H1 (cell line): ENCODE results near the gene PPP1R11. TPM values are rescaled to one million over a fixed set of nuclear protein-coding genes. Genes with fewer than 3 reads are reported as not detected.

Experiments
- ASH2L ChIP-seq: fragments of 200-600, 300-600 bp; sonication (generic); IDR thresholded peaks from one replicate; pipeline ENCODE4 v1.7.1; 2017; ENCODE audit warnings: low read length
- BACH1 ChIP-seq: IDR thresholded peaks from 2 replicates; pipeline ENCODE4 v1.6.1; 2012; ENCODE audit warnings: low read length, improper control_type of control experiment
- CBX5 ChIP-seq: fragments of 300-800, 300-1000 bp; sonication (generic); IDR thresholded peaks from 2 replicates; pipeline ENCODE4 v1.7.1; 2016; ENCODE audit warnings: antibody characterized with exemption, low read length, low read depth
- CHD1 ChIP-seq: IDR thresholded peaks from 2 replicates; pipeline ENCODE4 v1.6.1; 2012; ENCODE audit warnings: low read depth, low read length, improper control_type of control experiment
- E2F6 ChIP-seq: IDR thresholded peaks from 2 replicates; pipeline ENCODE4 v1.6.1; 2012; ENCODE audit warnings: inconsistent platforms
- EZH2 ChIP-seq: fragments of 200-600 bp; sonication (generic); IDR thresholded peaks from 2 replicates; pipeline ENCODE4 v1.7.1; 2012; ENCODE audit warnings: low read depth, mild to moderate bottlenecking, moderate library complexity, low read length, inconsistent platforms; ENCODE audit not compliant: severe bottlenecking
- KDM1A ChIP-seq: fragments of 200-600, 300-600 bp; sonication (generic); IDR thresholded peaks from 2 replicates; pipeline ENCODE4 v1.7.1; 2016; ENCODE audit warnings: mild to moderate bottlenecking, low read length, borderline replicate concordance
- RBBP5 ChIP-seq: IDR thresholded peaks from 2 replicates; pipeline ENCODE4 v1.7.1; 2012; ENCODE audit warnings: low read depth, mild to moderate bottlenecking, inconsistent platforms, low read length, moderate library complexity, borderline replicate concordance
- RXRA ChIP-seq: IDR thresholded peaks from 2 replicates; pipeline ENCODE4 v1.6.1; 2011; ENCODE audit warnings: low read depth, mild to moderate bottlenecking, low read length, moderate library complexity; ENCODE audit not compliant: insufficient read depth
- SP1 ChIP-seq: IDR thresholded peaks from 2 replicates; pipeline ENCODE4 v1.6.1; 2011; ENCODE audit warnings: low read depth, low read length
- USF2 ChIP-seq: IDR thresholded peaks from 2 replicates; pipeline ENCODE4 v1.6.1; 2011; ENCODE audit warnings: low read length, improper control_type of control experiment
- YY1 ChIP-seq: IDR thresholded peaks from 2 replicates; pipeline ENCODE4 v1.6.1; 2011; ENCODE audit warnings: low read depth, mild to moderate bottlenecking, low read length
- polyA plus RNA-seq, 7 experiments: library from polyadenylated mRNA; depleted of rRNA in 3 of 7; stranded (reverse) in 5 of 7; unstranded in 2 of 7; fragments of >200 nt in 5 of 7; fragments of 200-250 nt in 2 of 7; gene quantifications; 1 replicate in 5 of 7; 2 replicates in 1 of 7; 4 replicates in 1 of 7; pipeline versions ENCODE4 v1.2.1 to v1.2.3, GENCODE V29; 2011 to 2013; ENCODE audit warnings: missing spikeins in 2 of 7, mixed read lengths in 2 of 7
- total RNA-seq: library from RNA; stranded (reverse); fragmentation: NEBNext Ultra II Directional; extraction: Animal tissue kit (Norgen Biotek cat#: 25700); gene quantifications from 2 replicates; pipeline ENCODE4 v1.2.1, GENCODE V29; 2021

Gene PPP1R11
- total and polyA plus RNA-seq, 2 of the 8 experiments (the other 6 are each of a cell fraction or from before 2014, with no cell fraction given): 26.1 to 32.8 TPM

- TF ChIP-seq RXRA (no peak), USF2 (no peak), ASH2L (no peak), CHD1 (no peak), KDM1A (no peak), CBX5 (no peak), BACH1 (no peak), EZH2 (no peak), SP1 (no peak), YY1 (peak; percentile 39; the same call in 1 of the 2 replicates), RBBP5 (no peak), E2F6 (peak; percentile 22; the same call in 1 of the 2 replicates)
Observed at GRCh38 chr6:30102970-30103871, 36.2 kb downstream of the PPP1R11 start (continued).
